ENCODE measurements around the gene PLCL2.
"Not testable (repeated sequence)": the region's sequence is repeated elsewhere in the genome, so short reads cannot be mapped to it uniquely, and the experiment has no call there.

Gene PLCL2

DNA sequence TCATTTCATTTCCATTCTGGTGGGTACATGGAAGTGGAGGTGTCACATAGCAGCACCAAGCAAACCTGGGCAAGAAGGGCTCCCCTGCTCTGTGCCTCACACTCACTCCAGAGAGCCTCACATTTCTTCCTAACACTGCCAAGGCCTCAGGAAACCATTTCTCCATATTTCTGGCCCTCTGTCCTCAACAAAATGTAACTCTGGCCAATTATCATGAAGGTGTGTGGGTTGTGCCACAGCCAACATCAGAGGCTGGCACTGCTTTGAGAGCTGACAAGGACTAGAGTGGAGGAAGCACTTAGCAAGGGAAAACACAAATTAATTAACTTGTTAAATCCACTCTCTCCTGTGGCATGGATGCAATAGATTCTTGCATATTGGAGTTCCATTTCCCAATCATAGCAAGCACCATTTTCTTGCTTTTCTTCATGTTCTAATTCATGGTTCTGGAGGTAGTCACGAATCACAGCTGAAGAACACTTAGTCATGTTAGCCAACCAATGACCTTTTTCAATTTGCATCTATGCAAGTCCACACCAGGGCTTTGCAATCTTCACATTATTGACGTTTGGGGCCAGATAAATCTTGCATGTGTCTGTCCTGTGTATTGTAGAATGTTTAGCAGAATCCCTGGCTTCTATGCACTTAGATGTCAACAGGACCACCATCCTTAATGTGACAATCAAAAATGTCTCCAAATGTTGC, 241.1 kb downstream of the PLCL2 start:
- no peak for DNase-seq

DNA sequence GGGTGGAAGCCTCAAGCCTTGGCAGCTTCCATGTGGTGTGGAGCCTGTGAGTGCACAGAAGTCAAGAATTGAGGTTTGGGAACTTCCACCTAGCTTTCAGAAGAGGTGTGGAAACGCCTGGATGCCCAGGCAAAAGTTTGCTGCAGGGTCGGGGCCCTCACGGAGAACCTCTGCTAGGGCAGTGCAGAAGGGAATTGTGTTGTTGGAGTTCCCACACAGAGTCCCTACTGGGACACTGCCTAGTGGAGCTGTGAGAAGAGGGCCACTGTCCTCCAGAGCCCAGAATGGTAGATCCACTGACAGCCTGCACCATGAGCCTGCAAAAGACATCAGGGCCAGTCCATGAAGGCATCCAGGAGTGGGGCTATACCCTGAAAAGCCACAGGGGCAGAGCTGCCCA, 243.9 kb downstream of the PLCL2 start:
- DNase-seq: not testable (repeated sequence)

DNA sequence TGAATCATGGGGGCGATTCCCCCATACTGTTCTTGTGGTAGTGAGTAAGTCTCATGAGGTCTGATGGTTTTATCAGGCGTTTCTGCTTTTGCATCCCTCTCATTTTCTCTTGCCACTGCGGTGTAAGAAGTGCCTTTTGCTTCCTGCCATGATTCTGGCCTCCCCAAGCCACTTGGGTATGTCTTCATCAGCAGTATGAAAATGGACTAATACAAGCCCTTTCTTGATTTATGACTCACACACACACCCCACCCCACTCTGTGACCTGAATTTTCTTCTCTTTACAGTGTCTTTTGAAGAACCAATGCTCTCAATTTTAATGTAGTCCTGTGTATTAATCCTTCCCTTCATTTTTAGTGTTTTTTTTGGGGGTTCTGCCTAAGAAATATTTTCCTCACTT, 244.8 kb downstream of the PLCL2 start:
- DNase-seq: no peak

DNA sequence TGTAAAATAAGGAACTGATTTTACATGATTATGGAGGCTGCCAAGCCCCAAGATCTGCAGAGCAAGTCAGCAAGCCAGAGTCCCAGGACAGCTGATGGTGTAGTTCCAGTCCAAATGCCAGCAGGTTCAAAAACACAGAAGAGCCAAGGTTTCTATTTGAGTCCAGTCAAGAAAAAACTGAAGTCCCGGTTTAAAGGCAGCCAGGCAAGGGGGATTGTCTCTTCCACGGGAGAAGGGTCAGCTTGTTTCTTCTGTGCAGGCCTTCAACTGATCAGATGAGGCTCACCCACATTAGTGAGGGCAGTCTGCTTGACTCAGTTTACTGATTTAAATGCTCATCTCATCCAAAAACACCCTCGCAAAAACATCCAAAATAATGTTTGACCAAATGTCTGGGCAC, 246.2 kb downstream of the PLCL2 start:
- no peak for DNase-seq

DNA sequence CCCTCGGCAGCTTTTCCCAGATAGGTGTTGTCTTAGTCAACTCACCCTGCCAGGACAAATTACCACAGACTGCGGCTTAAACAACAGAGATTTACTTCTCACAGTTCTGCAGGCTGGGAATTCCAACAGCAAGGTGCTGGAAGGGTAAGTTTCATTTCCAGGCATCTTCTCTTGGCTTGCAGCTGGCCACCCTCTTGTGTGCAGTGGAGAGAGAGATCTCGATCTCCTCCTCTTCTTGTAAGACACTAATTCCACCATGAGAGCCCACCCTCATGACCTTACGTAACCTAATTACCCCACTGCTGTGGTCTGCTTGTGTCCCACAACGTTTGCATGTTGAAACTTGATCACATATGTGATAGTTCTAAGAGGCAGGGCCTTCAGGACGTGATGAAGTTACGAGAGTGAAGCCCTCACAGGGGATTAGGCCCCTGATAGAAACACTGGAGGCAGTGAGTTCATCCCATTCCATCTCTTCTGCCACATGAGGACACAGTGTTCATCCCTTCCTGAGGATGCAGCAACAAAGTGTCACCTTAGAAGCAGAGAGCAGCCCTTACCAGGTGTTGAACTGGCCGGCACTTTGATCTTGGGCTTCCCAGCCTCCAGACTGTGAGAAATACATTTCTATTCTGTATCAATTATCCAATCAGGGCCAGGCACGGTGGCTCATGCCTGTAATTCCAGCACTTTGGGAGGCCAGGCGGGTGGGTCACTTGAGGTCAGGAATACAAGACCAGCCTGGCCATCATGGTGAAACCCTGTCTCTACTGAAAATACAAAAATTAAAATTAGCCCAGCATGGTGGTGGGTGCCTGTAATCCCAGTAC, 247.7 kb downstream of the PLCL2 start:
- no peak for DNase-seq

DNA sequence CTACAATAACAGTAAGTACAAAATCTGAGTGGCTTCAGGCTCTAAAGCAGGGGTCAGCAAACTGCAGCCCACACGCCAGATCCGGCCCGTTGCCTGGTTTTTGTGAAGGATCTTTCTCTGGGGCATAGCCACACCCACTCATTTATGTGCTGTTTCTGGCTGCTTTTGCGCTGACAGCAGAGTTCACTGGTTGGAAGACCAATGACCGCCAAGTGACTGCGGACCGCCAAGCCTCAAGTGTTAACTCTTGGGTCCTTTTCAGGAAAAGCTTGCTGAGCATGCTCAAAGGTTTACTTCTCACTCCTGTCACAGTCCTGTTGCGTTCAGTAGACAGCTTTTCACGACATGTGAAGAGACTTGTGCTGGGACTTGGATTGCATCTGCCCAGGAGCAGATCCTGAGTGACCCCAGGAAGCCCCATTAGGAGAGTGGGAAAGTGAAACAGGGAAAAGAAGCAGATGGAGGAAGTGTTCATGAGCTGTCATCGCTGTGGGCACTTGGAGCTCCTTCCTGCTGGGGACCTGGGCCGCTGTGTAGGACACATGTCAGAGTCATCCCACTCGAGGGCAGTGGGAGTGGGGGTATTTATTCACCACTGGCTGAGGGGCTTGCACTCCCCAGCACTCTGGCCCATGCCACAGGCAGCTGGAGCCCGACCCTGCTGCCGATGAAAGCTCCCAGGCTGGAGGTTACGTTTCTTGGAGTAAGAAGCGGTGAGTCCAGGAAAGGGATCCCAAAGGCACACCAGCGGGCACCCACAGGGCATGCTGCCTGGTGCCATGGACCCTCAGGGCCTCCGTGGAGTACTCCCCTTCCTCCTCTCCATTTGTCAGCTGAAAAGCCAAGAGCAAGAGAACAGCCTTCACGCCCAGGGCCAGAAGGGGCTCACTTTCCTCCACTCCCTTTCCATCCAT, 249.1 kb downstream of the PLCL2 start:
- no peak for DNase-seq

DNA sequence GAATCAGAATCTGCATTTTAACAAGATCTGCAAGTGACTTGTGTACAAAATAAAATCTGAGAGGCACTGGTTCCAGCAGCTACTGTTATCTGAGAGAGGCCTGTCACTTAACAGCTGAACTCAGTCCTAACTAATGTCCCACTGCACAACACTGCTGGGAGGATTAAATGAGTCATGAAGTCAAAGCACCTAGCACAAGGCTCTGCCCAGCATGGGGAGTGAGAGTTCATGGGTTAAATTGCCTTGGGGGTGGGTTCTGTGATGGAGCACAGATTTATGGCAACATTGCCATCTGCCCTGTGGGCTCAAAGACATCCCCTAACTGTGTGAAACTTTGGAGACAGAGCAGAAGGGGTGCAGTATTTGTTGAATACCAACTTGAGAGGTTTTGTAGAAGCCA, 250.9 kb downstream of the PLCL2 start:
- DNase-seq: no peak

DNA sequence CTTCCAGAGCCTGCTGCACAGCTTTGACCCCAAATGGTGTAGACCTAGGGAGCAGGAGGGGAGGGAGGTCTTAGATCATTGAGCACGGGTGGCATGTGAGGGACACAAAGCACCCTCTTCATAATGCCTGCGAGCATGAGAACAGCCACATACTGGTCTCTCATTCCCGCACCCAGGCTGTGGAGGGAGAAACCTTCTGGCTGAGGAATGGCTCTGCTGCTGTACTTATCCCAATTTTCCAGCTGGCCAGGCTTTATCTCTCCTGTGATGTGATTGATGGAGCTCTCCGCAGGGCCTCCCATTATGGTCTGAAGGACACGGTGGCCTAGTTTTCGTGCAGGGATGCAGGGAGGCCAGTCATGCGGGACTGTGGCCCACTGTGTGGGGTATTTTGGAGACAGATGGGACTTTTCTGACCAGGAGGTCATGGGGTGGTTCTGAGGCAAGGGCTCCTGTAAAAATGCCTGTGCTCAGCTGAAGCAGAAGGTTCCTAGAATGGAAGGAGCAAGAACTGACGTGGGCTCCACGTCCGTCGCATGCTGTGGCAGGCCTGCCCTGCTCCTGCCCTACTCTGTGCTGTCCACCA, 251.5 kb downstream of the PLCL2 start:
- no peak for DNase-seq

DNA sequence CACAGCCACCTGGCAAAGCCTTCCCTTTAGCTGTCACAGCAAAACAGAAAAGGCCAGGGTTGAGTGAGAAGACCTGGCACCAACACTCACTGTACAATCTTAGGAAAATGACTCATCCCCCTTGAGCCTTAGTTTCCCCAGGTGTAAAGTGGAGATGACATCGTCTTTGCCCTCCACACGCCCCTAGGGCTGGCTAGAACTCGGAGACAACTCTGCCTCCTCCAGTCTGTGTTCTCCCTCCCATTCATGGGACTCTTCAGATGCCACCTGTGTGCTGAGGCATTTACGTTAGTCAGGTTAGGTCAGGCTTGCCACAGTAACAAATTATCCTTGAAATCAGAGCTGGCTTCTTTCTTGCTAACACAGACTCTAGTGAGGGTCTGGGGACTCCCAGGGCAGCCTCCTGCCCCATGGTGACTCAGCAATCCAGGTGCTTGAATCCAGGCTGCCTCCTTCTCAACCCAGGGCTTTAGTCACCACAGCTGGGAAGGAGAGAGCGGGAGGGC, 252.6 kb downstream of the PLCL2 start:
- DNase-seq: no peak

DNA sequence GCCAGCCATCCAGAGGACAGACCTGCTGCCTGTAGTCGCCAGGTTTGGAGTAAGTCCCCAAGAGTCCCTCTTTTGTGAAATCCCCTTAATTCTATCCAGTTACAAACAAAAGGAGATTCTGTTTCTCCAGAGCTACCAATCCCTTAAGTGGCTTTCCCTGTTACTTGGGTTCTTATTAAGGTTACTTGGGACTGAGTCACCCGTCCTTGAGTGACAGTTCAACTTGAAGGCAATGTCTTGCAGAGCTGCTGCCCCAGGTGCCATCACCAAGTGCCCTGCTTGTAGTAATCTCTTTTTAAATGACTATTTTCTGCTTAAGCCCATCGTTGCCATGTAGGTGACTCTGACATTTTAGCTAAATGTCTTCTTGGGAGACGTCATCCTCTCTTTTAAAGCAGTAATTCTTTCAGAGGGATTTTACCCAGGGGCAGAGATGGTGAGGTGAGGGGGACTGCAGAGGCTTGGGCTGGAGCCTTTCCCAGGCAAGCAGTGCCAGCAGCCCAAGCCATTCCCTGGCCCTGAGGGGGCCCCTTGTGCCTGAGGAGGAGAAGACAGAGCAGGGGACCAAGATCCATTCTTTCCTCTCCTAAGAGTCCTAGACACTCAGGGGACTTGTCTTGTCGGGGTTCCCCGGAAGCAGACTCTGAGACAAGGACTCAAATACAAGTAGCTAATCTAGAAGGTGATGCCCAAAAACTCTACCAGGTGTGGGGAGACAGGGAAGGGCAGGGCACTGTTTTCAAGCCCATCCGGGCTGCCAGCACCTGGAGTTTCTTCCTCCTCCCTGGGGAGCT, 253.7 kb downstream of the PLCL2 start:
- DNase-seq: no peak
